Fibroblast of lung (primary cell): ENCODE results near the gene LMX1A. TPM values are rescaled to one million over a fixed set of nuclear protein-coding genes. Genes with fewer than 3 reads are reported as not detected.

ENCODE experiments used
- DNase-seq, 2 donors: peaks; one replicate each; pipeline versions ENCODE4 v3.0.0 to v3.0.0-alpha.2; 2010; ENCODE audit warnings: low read depth in 2 of 2
- H2AFZ ChIP-seq: 2 replicates; pipeline ENCODE4 v1.5.1; 2012; ENCODE audit warnings: low read length, control low read depth, inconsistent platforms
- H3K27ac ChIP-seq: 2 replicates; pipeline ENCODE4 v1.5.1; 2011; ENCODE audit warnings: low read length, control low read depth; ENCODE audit not compliant: insufficient read depth
- H3K27me3 ChIP-seq: 2 replicates; pipeline ENCODE4 v1.5.1; 2011; ENCODE audit warnings: mild to moderate bottlenecking, low read length; ENCODE audit not compliant: control insufficient read depth, insufficient read depth
- H3K36me3 ChIP-seq: 2 replicates; pipeline ENCODE4 v1.5.1; 2011; ENCODE audit warnings: low read length; ENCODE audit not compliant: control insufficient read depth, insufficient read depth
- H3K4me1 ChIP-seq: 2 replicates; pipeline ENCODE4 v1.5.1; 2011; ENCODE audit warnings: low read length; ENCODE audit not compliant: control insufficient read depth, insufficient read depth; ENCODE audit errors: extremely low read depth
- H3K4me2 ChIP-seq: 2 replicates; pipeline ENCODE4 v1.5.1; 2011; ENCODE audit warnings: low read length, control low read depth; ENCODE audit not compliant: insufficient read depth; ENCODE audit errors: extremely low read depth
- H3K4me3 ChIP-seq, 4 experiments: fragments of 200-600 bp in 1 of 4; sonication (generic) in 1 of 4; replicated peaks in 1 of 4; 2 replicates each; pipeline ENCODE4 v1.5.1; 2011 to 2016; ENCODE audit warnings: low read length in 4 of 4, low read depth in 3 of 4, mild to moderate bottlenecking in 3 of 4, control low read depth in 2 of 4, inconsistent platforms in 1 of 4, mixed read lengths in 1 of 4; ENCODE audit not compliant: insufficient read depth in 1 of 4; ENCODE audit errors: control extremely low read depth in 1 of 4
- H3K79me2 ChIP-seq: 2 replicates; pipeline ENCODE4 v1.5.1; 2012; ENCODE audit warnings: mild to moderate bottlenecking, low read length, inconsistent platforms; ENCODE audit not compliant: control insufficient read depth, insufficient read depth
- H3K9ac ChIP-seq: 2 replicates; pipeline ENCODE4 v1.5.1; 2011; ENCODE audit warnings: mild to moderate bottlenecking, low read length, control low read depth; ENCODE audit not compliant: insufficient read depth
- H3K9me3 ChIP-seq: 2 replicates; pipeline ENCODE4 v1.5.1; 2012; ENCODE audit warnings: low read depth, low read length; ENCODE audit not compliant: control insufficient read depth, insufficient read depth
- H4K20me1 ChIP-seq: 2 replicates; pipeline ENCODE4 v1.5.1; 2011; ENCODE audit warnings: low read length; ENCODE audit not compliant: control insufficient read depth, insufficient read depth; ENCODE audit errors: extremely low read depth
- CTCF ChIP-seq, 2 donors: IDR thresholded peaks in 1 of 2; conservative IDR thresholded peaks in 1 of 2; 1 replicate in 1 of 2; 2 replicates in 1 of 2; pipeline ENCODE4 v1.5.1; 2011 to 2012; ENCODE audit warnings: low read length in 2 of 2, control low read depth in 1 of 2, inconsistent platforms in 1 of 2, low read depth in 1 of 2, mild to moderate bottlenecking in 1 of 2
- EZH2 ChIP-seq: IDR thresholded peaks from 2 replicates; pipeline ENCODE4 v1.5.1; 2012; ENCODE audit warnings: low read length, control low read depth, mild to moderate bottlenecking; ENCODE audit errors: missing control alignments
- polyA plus RNA-seq, 2 donors: library from polyadenylated mRNA; depleted of rRNA in 1 of 2; stranded (reverse) in 1 of 2; unstranded in 1 of 2; fragments of >200 nt; gene quantifications; 2 replicates each; pipeline ENCODE4 v1.2.1, GENCODE V29; 2011 to 2012; ENCODE audit warnings: missing spikeins in 1 of 2
- total RNA-seq: library from RNA; depleted of rRNA; stranded (reverse); fragments of >200 nt; gene quantifications from 2 replicates; pipeline ENCODE4 v1.2.1, GENCODE V29; 2014

LMX1A gene
- total and polyA plus RNA-seq, 2 donors (not counting 1 experiment from before 2014, with no cell fraction given), result not detected

- TF ChIP-seq CTCF (conservative IDR thresholded peaks at IDR 0.05 in 1 of 2, IDR thresholded peaks at IDR 0.05 in 1 of 2; ENCODE audit: low read depth in 1 of 2, low read length in 2 of 2) (no peak), EZH2 (no peak)
- Histone ChIP-seq H4K20me1 (no peaks in the 10 kb centered on the region), H3K27ac (no peak overlapping the region), H3K4me2 (no peak overlapping the region), H3K4me3 (no peak overlapping the region), H3K4me1 (no peaks in the 10 kb centered on the region), H3K36me3 (no peaks in the 10 kb centered on the region), H3K79me2 (no peaks in the 10 kb centered on the region), H3K9me3 (no peaks in the 10 kb centered on the region), H2AFZ (no peak overlapping the region), H3K9ac (no peak overlapping the region), H3K27me3 (peaks cover 31% of the 10 kb centered on the region)
- DNase-seq, result no peak
Observed at GRCh38 chr1:165350840-165351239, 5.7 kb downstream of the LMX1A start.

- H3K27ac ChIP-seq, result no peak overlapping the region
- H3K27me3 ChIP-seq, result no peaks in the 10 kb centered on the region
- no peak overlapping the region for H3K4me2 ChIP-seq
- H3K4me1 ChIP-seq, result no peaks in the 10 kb centered on the region
- H3K9ac ChIP-seq, result no peak overlapping the region
- no peaks in the 10 kb centered on the region for H3K36me3 ChIP-seq
- H3K9me3 ChIP-seq, result no peaks in the 10 kb centered on the region
- H2AFZ ChIP-seq, result no peak overlapping the region
- no peak for DNase-seq
- no peak overlapping the region for H3K4me3 ChIP-seq
- H4K20me1 ChIP-seq, result no peaks in the 10 kb centered on the region
- no peaks in the 10 kb centered on the region for H3K79me2 ChIP-seq
- TF ChIP-seq CTCF (conservative IDR thresholded peaks at IDR 0.05 in 1 of 2, IDR thresholded peaks at IDR 0.05 in 1 of 2; ENCODE audit: low read depth in 1 of 2, low read length in 2 of 2), result no peak
- no peak for TF ChIP-seq EZH2
Observed at GRCh38 chr1:165345502-165345901, 11.0 kb downstream of the LMX1A start.

- no peaks in the 10 kb centered on the region for H3K36me3 ChIP-seq
- H3K27me3 ChIP-seq, result no peaks in the 10 kb centered on the region
- no peak overlapping the region for H3K4me3 ChIP-seq
- H4K20me1 ChIP-seq, result no peaks in the 10 kb centered on the region
- H3K9me3 ChIP-seq, result no peaks in the 10 kb centered on the region
- H3K79me2 ChIP-seq, result no peaks in the 10 kb centered on the region
- no peak for DNase-seq
- no peak overlapping the region for H2AFZ ChIP-seq
- H3K27ac ChIP-seq, result no peak overlapping the region
- TF ChIP-seq EZH2, result no peak
- TF ChIP-seq CTCF (conservative IDR thresholded peaks at IDR 0.05 in 1 of 2, IDR thresholded peaks at IDR 0.05 in 1 of 2; ENCODE audit: low read depth in 1 of 2, low read length in 2 of 2), result no peak
- H3K9ac ChIP-seq, result no peak overlapping the region
- H3K4me2 ChIP-seq, result no peak overlapping the region
- H3K4me1 ChIP-seq, result no peaks in the 10 kb centered on the region
Observed at GRCh38 chr1:165344736-165345135, 11.8 kb downstream of the LMX1A start.
